HepG2 (cell line): ENCODE measurements around the gene COBLL1. TPM values are rescaled to one million over a fixed set of nuclear protein-coding genes. Genes with fewer than 3 reads are reported as not detected.

Experiments
- DNMT1 ChIP-seq: sonication (generic); formaldehyde crosslinking; IDR thresholded peaks from 2 replicates; pipeline ENCODE4 v1.5.1; 2020; ENCODE audit warnings: mild to moderate bottlenecking, missing genetic modification reagents
- ELF3 ChIP-seq: IDR thresholded peaks from 2 replicates; pipeline ENCODE4 v1.6.1; 2016; ENCODE audit warnings: missing genetic modification reagents, missing compliant biosample characterization
- EP300 ChIP-seq, 3 experiments: sonication (generic) in 1 of 3; formaldehyde crosslinking in 1 of 3; IDR thresholded peaks; 2 replicates each; pipeline versions ENCODE4 v1.5.1 to v1.6.1; 2011 to 2020; ENCODE audit warnings: low read depth in 2 of 3, low read length in 2 of 3, borderline replicate concordance in 1 of 3, improper control_type of control experiment in 1 of 3, mild to moderate bottlenecking in 1 of 3, missing genetic modification reagents in 1 of 3, moderate library complexity in 1 of 3
- ESRRA ChIP-seq: sonication (generic); formaldehyde crosslinking; IDR thresholded peaks from 2 replicates; pipeline ENCODE4 v1.5.1; 2020; ENCODE audit warnings: mild to moderate bottlenecking, low read depth, missing genetic modification reagents
- HMGA1 ChIP-seq: sonication (generic); formaldehyde crosslinking; conservative IDR thresholded peaks from 2 replicates; pipeline ENCODE4 v1.4.0; 2020; ENCODE audit warnings: missing genetic modification reagents
- KLF12 ChIP-seq: sonication (generic); formaldehyde crosslinking; IDR thresholded peaks from 2 replicates; pipeline ENCODE4 v1.4.0; 2020; ENCODE audit warnings: missing genetic modification reagents, borderline replicate concordance
- NR3C1 ChIP-seq: sonication (generic); formaldehyde crosslinking; IDR thresholded peaks from 2 replicates; pipeline ENCODE4 v1.4.0; 2020; ENCODE audit warnings: missing genetic modification reagents
- PRMT3 ChIP-seq: sonication (generic); formaldehyde crosslinking; IDR thresholded peaks from 2 replicates; pipeline ENCODE4 v1.8.1; 2022; ENCODE audit warnings: low read depth, mild to moderate bottlenecking, moderate library complexity, missing genetic modification reagents, borderline replicate concordance
- REXO4 ChIP-seq: sonication (generic); formaldehyde crosslinking; IDR thresholded peaks from 2 replicates; pipeline ENCODE4 v1.8.0; 2022; ENCODE audit warnings: missing genetic modification reagents, mild to moderate bottlenecking, borderline replicate concordance
- SIX1 ChIP-seq: sonication (generic); formaldehyde crosslinking; IDR thresholded peaks from 2 replicates; pipeline ENCODE4 v1.4.0; 2020; ENCODE audit warnings: missing genetic modification reagents, borderline replicate concordance
- SNAI1 ChIP-seq: sonication (generic); formaldehyde crosslinking; IDR thresholded peaks from 2 replicates; pipeline ENCODE4 v1.5.0; 2020; ENCODE audit warnings: mild to moderate bottlenecking, missing genetic modification reagents, borderline replicate concordance
- SP2 ChIP-seq: sonication (generic); formaldehyde crosslinking; IDR thresholded peaks from 2 replicates; pipeline ENCODE4 v1.5.1; 2020; ENCODE audit warnings: mild to moderate bottlenecking, missing genetic modification reagents
- SP5 ChIP-seq: IDR thresholded peaks from 2 replicates; pipeline ENCODE4 v1.6.1; 2016; ENCODE audit warnings: low read depth, borderline replicate concordance
- YEATS2 ChIP-seq: sonication (generic); formaldehyde crosslinking; IDR thresholded peaks from 2 replicates; pipeline ENCODE4 v1.4.0; 2020; ENCODE audit warnings: missing genetic modification reagents, borderline replicate concordance
- ZC3H4 ChIP-seq: sonication (generic); formaldehyde crosslinking; IDR thresholded peaks from 2 replicates; pipeline ENCODE4 v1.4.0; 2020; ENCODE audit warnings: missing genetic modification reagents, borderline replicate concordance
- ZNF136 ChIP-seq: sonication (generic); formaldehyde crosslinking; IDR thresholded peaks from 2 replicates; pipeline ENCODE4 v1.8.1; 2022; ENCODE audit warnings: low read depth, mild to moderate bottlenecking, moderate library complexity, missing genetic modification reagents
- ZNF263 ChIP-seq: sonication (generic); formaldehyde crosslinking; IDR thresholded peaks from 2 replicates; pipeline ENCODE4 v1.4.0; 2020; ENCODE audit warnings: missing genetic modification reagents
- ZNF3 ChIP-seq: IDR thresholded peaks from 2 replicates; pipeline ENCODE4 v1.7.0; 2017; ENCODE audit warnings: inconsistent platforms
- ZNF326 ChIP-seq: sonication (generic); formaldehyde crosslinking; IDR thresholded peaks from 2 replicates; pipeline ENCODE4 v1.4.0; 2020; ENCODE audit warnings: missing genetic modification reagents, borderline replicate concordance
- ZNF549 ChIP-seq: sonication (generic); formaldehyde crosslinking; IDR thresholded peaks from 2 replicates; pipeline ENCODE4 v1.5.0; 2020; ENCODE audit warnings: missing genetic modification reagents
- ZNF619 ChIP-seq: sonication (generic); formaldehyde crosslinking; IDR thresholded peaks from 2 replicates; pipeline ENCODE4 v1.4.0; 2020; ENCODE audit warnings: mild to moderate bottlenecking, missing genetic modification reagents
- ZNF761 ChIP-seq: sonication (generic); formaldehyde crosslinking; conservative IDR thresholded peaks from 2 replicates; pipeline ENCODE4 v1.4.0; 2020; ENCODE audit warnings: mild to moderate bottlenecking, missing genetic modification reagents
- ZNF768 ChIP-seq: sonication (generic); formaldehyde crosslinking; IDR thresholded peaks from 2 replicates; pipeline ENCODE4 v1.4.0; 2020; ENCODE audit warnings: missing genetic modification reagents
- ZNF777 ChIP-seq: sonication (generic); formaldehyde crosslinking; IDR thresholded peaks from 2 replicates; pipeline ENCODE4 v1.4.0; 2020; ENCODE audit warnings: missing genetic modification reagents
- ZNF782 ChIP-seq: sonication (generic); formaldehyde crosslinking; IDR thresholded peaks from 2 replicates; pipeline ENCODE4 v1.4.0; 2020; ENCODE audit warnings: missing genetic modification reagents, mild to moderate bottlenecking, borderline replicate concordance
- polyA plus RNA-seq, 8 experiments: library from polyadenylated mRNA; depleted of rRNA in 3 of 8; stranded (reverse) in 7 of 8; unstranded in 1 of 8; fragments of >200 nt; fragmentation: Illumina TruSeq in 4 of 8; extraction: Trizol in 4 of 8; gene quantifications; 2 replicates each; pipeline versions ENCODE4 v1.2.1 to v1.2.3, GENCODE V29; 2011 to 2016; ENCODE audit warnings: low read depth in 4 of 8, missing spikeins in 1 of 8, mixed read lengths in 1 of 8; ENCODE audit not compliant: insufficient read depth in 1 of 8
- total RNA-seq, 5 experiments: library from RNA; depleted of rRNA; stranded (reverse); fragments of >200 nt; fragmentation: Illumina TruSeq; extraction: Trizol; gene quantifications; 2 replicates each; pipeline ENCODE4 v1.2.3, GENCODE V29; 2016; ENCODE audit warnings: low read depth in 1 of 5
- TF ChIP-seq, protein P1 (sequence below): sonication (generic); formaldehyde crosslinking; IDR thresholded peaks from 2 replicates; pipeline ENCODE4 v1.8.0; 2022; ENCODE audit warnings: missing genetic modification reagents, low read depth, mild to moderate bottlenecking, borderline replicate concordance
- TF ChIP-seq, protein P2 (sequence below): sonication (generic); formaldehyde crosslinking; IDR thresholded peaks from 2 replicates; pipeline ENCODE4 v1.5.0; 2020; ENCODE audit warnings: missing genetic modification reagents
- TF ChIP-seq, protein P3 (sequence below): sonication (generic); formaldehyde crosslinking; IDR thresholded peaks from 2 replicates; pipeline ENCODE4 v1.5.0; 2020; ENCODE audit warnings: mild to moderate bottlenecking, missing genetic modification reagents, moderate library complexity
- TF ChIP-seq, protein P4 (sequence below): sonication (generic); formaldehyde crosslinking; IDR thresholded peaks from 2 replicates; pipeline ENCODE4 v1.4.0; 2020; ENCODE audit warnings: mild to moderate bottlenecking, missing genetic modification reagents

COBLL1 gene
- total and polyA plus RNA-seq, 2 of the 13 experiments (the other 11 are each of a cell fraction or from before 2014, with no cell fraction given): 32.6 to 86.8 TPM

DNA sequence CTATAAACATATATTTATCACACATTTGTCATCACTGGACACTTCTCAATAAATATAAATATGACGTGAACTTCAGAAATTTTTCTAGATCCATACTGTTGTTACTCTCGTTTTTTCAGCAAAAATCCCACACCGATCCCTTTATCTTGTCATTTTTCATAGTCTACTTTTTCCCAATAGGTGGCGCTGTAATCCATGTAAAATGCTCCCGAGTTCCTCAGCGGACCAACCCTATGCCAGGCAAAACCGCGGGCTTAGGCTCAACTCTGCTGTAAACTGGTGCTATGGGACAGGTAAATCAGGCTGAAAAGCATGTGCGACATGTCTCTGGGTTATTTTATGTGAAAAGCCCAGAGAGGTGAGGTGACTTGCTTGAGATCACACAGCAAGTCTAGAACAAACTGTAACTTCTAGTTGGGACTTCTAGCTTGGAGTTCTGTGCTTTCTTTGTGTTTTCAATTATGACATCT lies 104.0 kb downstream of the COBLL1 start (continued):
- TF ChIP-seq ZNF777 (no peak), SNAI1 (no peak), ZNF782 (CRISPR knock-in tag) (no peak), ZNF263 (CRISPR knock-in tag) (no peak), SIX1 (CRISPR knock-in tag) (no peak; the same call in 1 of the 2 replicates), ZNF326 (CRISPR knock-in tag) (no peak), ZNF136 (CRISPR knock-in tag) (no peak), DNMT1 (CRISPR knock-in tag) (no peak), ELF3 (peak; percentile 67), SP5 (CRISPR knock-in tag) (no peak), ZC3H4 (no peak), KLF12 (CRISPR knock-in tag) (no peak), ZNF768 (CRISPR knock-in tag) (peak; percentile 96; the same call in 1 of the 2 replicates), ZNF619 (no peak), SP2 (CRISPR knock-in tag) (no peak), EP300 (IDR thresholded peaks at IDR 0.05; ENCODE audit: low read depth in 2 of 2, low read length in 2 of 2) (no peak), EP300 (CRISPR knock-in tag; IDR thresholded peaks at IDR 0.05; ENCODE audit: borderline replicate concordance) (no peak), ZNF549 (no peak), YEATS2 (CRISPR knock-in tag) (0 out of 2 replicates have a peak, but pooled peaks have one; percentile 50), ZNF3 (CRISPR knock-in tag) (peak; percentile 79), ESRRA (CRISPR knock-in tag) (no peak), ZNF761 (CRISPR knock-in tag) (no peak), REXO4 (no peak), NR3C1 (CRISPR knock-in tag) (no peak), PRMT3 (no peak), HMGA1 (CRISPR knock-in tag) (no peak)
- TF ChIP-seq, protein P1, sequence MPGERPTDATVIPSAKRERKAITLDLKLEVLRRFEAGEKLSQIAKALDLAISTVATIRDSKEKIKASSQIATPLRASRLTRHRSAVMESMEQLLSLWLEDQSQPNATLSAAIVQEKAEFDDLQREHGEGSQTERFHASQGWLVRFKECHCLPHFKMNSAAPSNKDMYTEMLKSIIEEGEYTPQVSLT (CRISPR knock-in tag): no peak
- TF ChIP-seq, protein P2, sequence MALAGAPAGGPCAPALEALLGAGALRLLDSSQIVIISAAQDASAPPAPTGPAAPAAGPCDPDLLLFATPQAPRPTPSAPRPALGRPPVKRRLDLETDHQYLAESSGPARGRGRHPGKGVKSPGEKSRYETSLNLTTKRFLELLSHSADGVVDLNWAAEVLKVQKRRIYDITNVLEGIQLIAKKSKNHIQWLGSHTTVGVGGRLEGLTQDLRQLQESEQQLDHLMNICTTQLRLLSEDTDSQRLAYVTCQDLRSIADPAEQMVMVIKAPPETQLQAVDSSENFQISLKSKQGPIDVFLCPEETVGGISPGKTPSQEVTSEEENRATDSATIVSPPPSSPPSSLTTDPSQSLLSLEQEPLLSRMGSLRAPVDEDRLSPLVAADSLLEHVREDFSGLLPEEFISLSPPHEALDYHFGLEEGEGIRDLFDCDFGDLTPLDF: no peak
- TF ChIP-seq, protein P3, sequence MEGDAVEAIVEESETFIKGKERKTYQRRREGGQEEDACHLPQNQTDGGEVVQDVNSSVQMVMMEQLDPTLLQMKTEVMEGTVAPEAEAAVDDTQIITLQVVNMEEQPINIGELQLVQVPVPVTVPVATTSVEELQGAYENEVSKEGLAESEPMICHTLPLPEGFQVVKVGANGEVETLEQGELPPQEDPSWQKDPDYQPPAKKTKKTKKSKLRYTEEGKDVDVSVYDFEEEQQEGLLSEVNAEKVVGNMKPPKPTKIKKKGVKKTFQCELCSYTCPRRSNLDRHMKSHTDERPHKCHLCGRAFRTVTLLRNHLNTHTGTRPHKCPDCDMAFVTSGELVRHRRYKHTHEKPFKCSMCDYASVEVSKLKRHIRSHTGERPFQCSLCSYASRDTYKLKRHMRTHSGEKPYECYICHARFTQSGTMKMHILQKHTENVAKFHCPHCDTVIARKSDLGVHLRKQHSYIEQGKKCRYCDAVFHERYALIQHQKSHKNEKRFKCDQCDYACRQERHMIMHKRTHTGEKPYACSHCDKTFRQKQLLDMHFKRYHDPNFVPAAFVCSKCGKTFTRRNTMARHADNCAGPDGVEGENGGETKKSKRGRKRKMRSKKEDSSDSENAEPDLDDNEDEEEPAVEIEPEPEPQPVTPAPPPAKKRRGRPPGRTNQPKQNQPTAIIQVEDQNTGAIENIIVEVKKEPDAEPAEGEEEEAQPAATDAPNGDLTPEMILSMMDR (CRISPR knock-in tag): peak; percentile 93
- TF ChIP-seq, protein P4, sequence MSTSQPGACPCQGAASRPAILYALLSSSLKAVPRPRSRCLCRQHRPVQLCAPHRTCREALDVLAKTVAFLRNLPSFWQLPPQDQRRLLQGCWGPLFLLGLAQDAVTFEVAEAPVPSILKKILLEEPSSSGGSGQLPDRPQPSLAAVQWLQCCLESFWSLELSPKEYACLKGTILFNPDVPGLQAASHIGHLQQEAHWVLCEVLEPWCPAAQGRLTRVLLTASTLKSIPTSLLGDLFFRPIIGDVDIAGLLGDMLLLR (CRISPR knock-in tag): no peak
